Esophagus mucosa (tissue), 1 donor: ENCODE results near the gene RIPPLY2. TPM values are rescaled to one million over a fixed set of nuclear protein-coding genes. Genes with fewer than 3 reads are reported as not detected.
"Not testable (repeated sequence)": the region's sequence is repeated elsewhere in the genome, so short reads cannot be mapped to it uniquely, and the experiment has no call there.

Experiments used
- ATAC-seq: fragments of 200-7000 bp; cut with Tn5 transposase; one replicate; pipeline ENCODE4 v1.9.1; 2020
- total RNA-seq: library from RNA; stranded (reverse); gene quantifications from one replicate; pipeline ENCODE4 v1.2.4, GENCODE V29; 2023
- donor health status: DM: yes; HTN: yes; CAD: no.

RIPPLY2 gene, protein sequence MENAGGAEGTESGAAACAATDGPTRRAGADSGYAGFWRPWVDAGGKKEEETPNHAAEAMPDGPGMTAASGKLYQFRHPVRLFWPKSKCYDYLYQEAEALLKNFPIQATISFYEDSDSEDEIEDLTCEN
- not detected for total RNA-seq

DNA sequence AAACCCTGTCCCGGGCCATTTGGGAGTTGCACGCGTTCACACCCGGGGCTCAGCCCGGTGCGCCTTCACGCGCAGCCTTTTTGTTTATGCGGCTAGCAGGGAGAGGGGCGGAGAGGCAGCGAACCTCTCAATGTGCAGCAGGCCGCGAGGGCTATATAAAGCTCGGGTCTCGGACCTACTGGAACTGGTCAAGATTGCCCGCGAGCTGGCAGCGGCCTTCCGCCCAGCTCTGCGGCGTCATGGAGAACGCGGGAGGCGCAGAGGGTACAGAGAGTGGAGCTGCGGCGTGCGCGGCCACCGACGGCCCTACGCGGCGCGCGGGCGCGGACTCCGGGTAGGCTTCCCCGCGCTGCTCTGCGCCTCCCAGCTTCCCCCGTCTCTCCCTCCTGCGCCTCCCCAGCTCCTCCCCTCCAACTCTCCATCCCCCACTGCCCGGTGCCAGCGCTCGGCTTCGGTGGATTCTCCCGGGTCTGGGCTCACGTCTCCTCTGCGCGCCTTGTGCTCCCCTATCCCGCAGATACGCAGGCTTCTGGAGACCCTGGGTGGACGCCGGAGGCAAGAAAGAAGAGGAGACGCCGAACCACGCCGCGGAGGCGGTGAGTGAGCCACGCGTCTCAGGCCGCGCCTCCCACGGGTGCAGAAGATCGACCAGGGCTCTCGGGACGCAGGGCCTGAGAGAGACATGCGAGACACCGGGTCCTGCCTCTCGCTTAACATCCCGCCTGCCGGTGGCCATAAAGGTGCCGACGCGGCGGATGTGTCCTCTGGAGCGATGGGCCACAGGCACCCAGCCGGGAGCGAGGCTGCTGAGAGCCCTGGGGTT, at the start of gene RIPPLY2:
RIPPLY2 (plus strand) TSS at position 183 of the 823 bp plus-strand sequence; CDS start at position 240, 57 bp downstream.
- peak; percentile 52 for ATAC-seq

DNA sequence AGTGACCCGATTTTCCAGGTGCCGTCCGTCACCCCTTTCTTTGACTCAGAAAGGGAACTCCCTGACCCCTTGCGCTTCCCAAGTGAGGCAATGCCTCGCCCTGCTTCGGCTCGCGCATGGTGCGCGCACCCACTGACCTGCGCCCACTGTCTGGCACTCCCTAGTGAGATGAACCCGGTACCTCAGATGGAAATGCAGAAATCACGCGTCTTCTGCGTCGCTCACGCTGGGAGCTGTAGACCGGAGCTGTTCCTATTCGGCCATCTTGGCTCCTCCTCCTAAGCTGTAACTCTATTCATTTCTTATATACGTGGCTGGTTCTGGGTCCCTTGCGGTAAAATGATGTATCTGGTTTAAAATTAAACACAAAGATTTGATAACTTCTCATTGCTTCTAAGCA, 49.7 kb upstream of the RIPPLY2 start:
- not testable (repeated sequence) for ATAC-seq

DNA sequence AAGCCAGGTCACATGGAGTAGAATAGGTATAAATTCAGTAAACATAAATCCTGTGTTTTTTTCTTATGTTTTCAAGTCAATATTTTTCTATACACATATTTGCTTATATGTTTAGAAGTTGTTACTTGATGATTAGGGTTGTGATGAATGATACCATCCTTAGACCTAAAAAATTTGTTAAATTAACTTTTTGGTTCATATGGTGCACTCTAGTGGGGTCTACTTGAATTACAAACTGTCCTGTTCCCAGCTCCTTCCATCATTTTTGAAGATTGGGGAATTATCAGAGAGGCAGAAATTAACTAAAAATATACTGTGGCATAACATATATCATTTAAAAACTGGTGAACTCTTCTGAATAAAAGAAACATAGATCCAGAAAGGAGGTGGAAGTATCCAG, 48.3 kb upstream of the RIPPLY2 start:
- ATAC-seq: no peak

DNA sequence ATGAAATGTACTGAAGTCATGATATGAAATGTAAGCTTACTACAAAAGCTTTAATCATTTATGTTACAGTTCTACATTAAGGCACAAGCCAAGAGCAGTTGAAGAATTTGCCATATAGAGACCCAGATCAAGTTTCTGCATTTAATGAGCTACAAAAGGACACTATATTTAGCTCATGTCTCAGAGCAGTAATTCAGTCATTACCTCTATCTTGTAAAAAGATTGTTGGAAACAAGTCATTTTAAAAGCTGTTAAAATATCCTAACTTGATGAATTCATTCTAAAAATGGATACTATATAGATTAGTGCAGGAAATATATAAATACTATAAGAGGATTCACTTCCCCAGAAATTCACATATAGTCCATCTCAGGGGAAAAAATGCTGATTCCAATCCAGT, 45.2 kb upstream of the RIPPLY2 start:
- ATAC-seq: no peak

DNA sequence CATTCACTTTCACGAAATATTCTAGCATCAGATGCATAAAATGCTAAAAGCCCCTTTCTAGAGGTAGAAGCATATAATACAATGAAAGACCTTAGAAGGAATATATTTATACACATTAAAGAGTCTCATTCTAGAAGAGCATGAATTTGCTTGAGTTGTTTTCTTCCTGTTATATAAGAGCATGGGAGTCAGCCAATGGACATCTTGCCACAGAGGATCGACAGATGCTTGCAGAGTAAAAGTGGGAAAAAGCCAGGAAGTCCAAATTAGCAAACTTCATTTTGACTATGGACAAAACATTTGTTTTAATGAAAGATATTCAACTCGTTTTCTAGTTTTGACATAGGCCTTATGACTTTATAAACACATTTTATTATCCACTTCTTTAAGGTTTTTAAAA, 44.2 kb upstream of the RIPPLY2 start:
- no peak for ATAC-seq

DNA sequence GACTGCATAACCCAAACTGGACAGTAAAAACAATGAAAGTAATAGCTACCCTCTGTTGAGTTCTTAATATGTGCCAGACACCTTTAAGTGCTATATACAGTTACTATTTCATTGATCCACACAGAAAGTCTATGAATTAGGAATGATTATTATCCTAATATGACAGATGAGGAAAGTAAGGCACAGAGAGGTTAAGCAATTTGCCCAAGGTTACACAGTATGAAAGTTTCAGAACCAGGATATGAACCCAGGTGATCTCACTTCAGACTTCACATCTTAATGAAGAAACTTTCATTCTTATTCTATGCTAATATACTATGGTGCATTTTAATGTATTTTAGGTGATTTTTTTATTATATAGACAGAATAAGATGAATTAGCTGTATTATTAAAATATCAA, 40.6 kb upstream of the RIPPLY2 start:
- ATAC-seq: no peak

DNA sequence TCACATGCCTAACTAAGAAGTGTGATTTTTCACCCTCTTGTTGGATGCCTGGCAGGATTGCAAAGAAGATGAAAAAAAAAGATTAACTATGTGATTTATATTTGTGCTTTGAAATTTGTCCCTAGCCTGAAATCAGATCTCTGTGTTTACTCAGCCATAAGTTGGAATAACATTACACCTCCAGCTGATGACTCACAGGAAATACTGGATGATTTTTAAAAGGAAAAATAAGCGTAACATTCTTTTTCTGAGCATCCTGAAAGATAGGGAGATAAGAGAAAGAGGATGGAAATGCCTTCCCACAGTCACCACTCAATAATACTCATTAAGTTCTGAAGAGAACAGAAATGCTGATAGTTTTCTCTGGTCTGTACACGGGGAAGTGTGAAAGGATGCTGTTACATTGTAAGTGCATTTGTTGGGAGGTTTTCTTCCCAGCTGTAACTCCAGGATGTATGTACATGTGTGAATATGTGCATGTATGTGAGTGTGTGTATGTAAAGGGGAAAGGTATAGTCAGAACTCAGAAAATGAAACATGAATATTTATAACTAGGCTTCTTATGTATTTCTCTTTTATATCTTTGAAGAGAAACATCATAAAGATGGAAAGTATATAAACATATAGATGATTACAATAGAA, 37.4 kb upstream of the RIPPLY2 start:
- ATAC-seq: no peak

DNA sequence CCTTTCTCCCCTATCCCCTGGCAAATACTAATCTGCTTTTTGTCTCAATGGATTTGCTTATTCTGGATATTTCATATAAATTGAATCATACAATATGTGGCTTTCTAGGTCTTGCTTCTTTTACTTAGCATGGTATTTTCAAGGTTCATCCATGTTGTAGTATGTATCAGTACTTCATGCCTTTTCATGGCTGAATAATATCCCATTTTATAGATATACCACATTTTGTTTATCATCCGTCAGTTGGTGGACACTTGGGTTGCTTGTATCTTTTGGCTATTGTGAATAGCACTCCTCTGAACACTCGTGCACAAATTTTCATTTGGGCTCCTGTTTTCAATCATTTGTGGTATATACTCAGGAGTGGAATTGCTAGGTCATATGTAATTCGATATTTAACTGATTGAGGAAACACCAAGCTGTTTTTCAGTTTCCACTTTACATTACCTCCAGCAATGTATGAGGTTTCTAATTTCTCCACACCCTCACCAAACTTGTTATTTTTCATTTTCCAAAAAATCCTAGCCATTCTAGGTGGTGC, 30.5 kb upstream of the RIPPLY2 start:
- ATAC-seq: no peak

DNA sequence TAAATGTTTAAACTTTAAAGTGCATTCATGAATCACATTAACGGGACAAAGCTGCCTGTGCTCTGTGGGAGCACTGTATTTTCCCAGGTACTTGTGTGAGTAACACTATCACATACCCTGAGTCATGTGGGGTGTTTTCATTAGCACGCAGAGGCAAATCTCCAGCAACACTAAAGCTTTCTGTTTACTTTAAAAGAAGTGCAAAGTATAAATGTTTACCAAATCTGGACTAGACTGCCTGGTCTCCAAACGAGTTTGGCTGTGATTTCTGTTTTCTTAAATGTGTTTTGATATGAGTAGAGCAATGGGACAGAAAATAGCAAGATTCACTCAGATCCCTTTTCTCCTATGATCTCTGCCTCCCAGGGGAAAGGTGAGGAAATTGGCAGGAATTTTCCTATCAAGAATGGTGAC, 28.8 kb upstream of the RIPPLY2 start:
- peak; percentile 55 for ATAC-seq

DNA sequence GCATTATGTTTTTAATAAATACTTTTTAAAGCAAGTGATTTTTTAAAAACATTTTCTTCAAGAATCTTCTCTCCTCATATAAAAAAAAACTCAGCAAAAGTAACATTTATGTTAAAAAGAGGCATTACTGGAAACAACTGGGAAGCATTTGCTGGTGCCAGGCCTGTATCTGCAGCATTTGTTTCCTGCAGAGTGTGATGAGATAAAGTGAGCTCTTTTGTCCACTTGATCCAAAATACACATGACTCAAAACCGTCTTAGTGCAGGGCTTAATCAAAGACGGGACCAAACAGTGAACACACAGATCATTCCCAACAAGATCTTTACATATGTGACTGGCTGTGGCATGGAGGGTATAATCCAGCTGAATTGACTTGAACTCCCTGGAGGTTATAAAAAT, 28.3 kb upstream of the RIPPLY2 start:
- ATAC-seq: no peak

DNA sequence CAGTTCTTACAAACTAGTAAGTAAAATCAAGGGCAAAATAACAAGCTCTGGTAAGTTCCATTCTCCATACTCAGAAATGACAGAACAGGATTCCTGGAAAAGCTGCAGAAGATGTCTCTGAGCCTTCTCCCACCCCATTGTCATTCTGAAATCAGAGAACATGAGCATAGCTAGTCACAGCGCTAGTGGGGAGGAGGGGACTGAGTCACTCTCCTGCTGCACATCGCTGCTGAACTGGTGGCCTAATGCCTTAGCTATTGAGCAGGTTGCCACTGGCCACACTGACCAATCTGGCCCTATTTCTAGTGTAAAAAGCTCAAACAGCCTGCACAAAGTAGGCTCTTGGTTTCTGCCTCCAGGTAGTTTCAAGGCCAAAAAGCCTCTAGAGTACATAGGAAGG, 26.1 kb upstream of the RIPPLY2 start:
- no peak for ATAC-seq

DNA sequence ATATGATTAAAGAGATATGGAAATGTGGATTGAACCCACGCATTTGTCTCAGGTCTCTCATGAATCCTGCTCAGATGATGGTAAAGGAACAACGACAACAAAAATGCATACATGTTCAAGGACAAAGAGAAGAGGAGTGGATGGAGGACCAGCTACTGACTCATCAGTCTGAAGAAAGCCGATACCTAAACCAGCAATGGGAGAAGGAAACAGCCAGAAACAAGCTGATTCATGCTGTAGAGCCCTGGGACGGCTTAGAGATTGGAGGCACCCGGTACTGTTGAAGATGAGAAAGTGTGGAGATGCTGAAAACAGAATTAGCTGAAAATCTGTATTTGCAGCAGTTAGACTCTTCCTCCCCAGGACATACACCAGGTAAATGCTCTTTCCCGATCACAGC, 14.4 kb upstream of the RIPPLY2 start:
- ATAC-seq: no peak

DNA sequence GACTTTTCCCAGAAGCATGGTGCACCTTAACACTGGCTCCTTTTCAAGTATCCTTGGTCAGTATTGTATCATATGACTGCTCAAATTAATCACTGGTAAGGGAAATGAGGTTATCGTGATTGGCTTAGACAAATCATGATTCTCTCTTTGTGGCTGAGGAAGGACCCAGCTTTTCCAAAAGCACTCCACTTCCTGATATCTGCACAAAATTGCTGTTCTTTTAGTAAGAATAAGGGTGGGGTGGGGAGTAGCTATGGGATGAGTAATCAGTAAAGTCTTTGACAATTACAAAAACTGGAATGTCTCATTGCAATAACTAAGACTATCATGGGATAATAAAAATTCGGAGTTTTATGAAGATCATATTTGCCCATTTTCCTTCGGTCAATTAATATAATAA, 9.0 kb upstream of the RIPPLY2 start:
- ATAC-seq: no peak

DNA sequence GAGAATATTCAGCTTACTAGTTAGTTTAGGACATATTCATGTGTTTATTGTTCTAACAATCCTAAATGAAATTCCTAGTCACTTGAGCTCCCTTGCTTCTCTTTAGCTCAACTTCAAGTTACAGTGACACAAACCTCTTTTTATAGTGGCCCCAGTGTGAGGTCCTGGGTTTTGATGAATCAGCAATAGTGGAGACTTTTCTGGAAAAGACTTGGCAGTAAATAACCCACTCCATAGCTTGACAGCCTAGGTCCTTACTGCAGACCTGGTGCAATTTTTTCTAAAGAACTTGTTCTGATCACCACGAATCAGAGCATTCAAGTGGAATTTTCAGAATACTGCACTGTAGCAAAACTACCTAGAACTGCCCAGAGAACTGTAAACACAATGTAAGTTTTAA, 6.9 kb upstream of the RIPPLY2 start:
- no peak for ATAC-seq

DNA sequence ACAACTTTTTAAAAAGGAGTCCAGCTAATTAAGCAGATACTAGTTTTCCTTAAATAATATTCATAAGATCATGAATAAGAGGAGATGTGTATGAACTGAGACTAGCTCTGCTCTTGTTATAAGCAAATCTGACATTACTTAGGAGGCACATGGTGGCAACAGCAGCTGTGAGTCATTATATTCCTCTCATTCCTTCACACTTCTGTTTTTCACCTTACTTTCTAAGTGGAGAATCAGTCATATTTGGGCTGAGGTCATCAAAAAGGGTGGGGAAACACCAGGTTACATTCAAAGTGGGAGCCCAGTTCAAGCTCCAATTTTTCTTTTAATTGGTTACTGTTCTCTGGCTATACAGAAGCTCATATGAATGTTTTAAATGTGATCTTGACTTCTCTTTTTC, 6.0 kb upstream of the RIPPLY2 start:
- no peak for ATAC-seq

DNA sequence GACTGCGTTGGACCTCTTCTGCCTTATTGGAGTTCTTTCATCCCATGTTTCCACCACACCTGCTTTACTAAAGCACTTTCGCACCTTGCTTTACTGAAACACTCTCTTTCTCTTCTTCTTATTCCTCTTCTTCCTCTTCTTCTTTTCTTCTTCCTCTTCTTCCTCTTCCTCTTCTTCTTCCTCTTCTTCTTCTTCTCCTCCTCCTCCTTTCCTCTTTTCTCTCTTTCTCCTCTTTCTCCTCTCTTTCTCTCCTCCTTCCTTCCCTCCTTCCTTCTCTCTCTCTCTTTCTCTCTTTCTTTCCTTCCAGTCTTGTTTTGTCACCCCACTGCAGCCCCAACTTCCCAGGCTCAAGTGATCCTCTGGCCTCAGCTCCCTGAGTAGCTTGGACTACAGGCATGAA, 4.0 kb upstream of the RIPPLY2 start:
- no peak for ATAC-seq

DNA sequence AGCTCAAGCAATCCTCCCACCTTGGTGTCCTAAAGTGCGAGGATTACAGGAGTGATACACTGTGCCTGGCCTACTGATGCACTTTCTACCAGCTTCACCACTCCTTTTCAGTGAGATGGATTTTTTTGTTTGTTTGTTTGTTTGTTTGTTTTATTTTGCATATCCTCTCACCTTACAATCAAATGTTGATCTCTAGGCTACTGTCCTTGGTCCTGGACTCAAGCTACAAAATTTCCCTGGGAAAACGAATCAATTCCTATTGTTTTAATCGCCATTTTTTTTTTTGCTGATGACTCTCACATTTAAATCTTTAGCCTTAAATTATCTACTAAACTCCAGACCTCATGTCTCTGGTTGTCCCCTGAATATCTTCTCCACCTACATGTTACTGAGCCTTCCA, 3.5 kb upstream of the RIPPLY2 start:
- no peak for ATAC-seq

DNA sequence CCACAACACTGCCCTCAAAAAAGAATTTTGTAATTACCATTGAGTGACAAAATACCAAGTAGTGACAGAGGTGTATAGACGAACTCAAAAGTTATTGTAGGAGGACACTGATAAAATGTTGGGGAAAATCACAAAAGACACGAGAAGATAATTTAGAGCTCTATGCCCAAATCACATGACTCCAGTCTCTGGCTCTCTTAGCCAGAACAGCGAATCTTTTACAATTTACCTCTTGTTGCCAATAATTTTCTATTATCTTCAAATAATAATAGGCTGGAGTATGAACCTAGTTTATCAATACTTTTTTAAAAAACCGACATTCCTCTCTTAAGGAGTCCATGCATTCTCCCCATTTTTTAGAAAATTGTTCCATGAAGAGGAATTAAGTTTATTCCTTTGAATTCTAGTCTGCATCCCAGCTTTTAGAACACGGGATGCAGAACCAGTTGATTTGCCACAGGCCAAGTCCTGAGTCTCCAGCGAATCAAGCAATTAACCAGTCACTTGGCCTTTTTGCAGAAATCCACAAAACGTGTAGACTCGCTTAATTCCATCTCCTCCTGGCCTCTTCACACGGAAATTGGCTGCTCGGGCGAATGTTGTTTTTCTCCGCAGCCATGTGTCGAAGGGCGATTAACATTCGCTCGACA, 507 bp upstream of the RIPPLY2 start:
- no peak for ATAC-seq

DNA sequence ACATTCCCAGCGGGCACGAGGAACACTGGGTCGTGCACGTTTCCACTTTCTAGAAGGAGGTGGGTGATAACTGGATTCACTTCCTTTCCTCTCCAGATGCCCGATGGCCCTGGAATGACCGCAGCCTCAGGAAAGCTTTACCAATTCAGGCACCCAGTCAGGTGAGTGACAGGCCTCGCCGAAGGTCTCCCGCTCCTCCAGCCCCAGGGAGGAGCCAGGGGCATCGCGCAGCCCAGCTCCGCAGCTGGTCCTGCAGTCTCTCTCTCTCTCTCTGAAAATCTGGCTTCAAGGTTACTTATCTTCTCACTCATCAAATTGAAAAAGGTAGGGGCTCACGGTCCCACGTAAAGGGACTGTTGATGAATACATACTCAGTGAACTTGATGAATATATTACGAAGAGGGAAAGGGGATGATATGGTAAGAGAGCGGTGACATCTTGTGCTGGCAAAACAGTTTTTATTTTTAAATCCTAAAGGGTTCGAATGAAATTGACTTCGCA, 891 bp downstream of the RIPPLY2 start:
- ATAC-seq: no peak

DNA sequence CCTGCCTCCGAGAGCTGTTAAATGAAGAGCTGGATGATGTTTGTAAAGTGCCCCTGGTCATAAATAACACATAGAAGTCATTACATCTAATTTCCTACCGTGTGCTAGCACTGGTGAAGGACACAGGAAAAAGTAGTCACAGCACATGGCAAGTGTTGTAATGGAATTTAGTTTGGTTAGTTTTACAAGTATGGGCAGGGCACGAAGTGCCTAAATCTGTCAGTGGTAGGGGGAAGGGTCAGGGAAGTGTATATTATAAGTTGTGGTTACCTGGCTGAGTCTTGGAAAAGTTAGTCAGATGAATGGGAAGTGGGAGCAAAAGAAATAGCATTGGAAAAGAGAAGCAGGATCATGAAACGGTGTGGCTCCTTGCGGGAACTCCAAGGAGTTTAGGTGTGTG, 1.6 kb downstream of the RIPPLY2 start:
- ATAC-seq: no peak

DNA sequence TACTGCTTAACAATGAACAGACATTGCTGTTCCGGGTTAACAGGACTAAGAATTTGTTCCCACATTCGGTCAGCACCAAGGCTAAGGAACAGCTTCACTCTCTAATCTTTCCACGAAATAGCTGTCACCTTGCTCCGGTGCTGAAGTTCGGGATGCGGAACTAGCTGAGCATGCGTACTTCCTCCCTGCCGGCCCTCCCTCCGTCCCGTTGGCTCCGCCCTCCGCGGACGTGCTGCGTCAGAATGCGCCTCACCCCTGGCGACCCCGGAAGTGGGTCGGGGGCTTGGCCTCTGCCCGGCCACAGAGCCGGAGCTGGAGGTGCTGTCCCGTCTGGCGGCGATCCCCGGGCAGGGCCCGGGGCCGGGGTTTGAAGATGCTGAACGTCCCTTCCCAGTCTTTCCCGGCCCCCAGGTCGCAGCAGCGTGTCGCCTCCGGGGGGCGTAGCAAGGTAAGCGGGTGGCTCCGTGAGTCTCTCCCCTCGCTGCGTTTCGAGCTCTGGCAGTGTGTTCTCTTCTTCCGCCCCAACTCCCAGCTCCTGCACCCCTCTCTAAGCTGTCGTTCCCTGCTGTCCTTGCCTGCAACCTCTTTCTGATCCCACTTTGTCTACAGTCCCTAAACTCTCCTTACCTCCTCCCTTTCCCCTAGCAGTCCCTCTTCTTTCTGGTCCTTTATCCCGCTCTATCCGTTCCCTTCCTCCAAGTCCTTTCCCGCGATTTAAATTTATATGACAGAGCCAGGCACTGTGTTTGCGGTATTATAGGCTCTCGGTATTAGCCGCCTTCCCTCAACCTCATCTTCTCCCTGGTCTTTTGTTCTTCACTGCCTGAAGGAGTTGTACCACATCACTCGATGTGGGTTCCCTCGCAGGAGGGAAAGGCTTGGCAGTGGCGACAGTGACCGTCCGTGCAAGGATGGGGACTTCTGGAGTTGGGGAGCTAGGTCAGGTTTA, 6.5 kb downstream of the RIPPLY2 start, which contains the start of gene CYB5R4:
CYB5R4 (plus strand) TSS at position 280 of the 949 bp plus-strand sequence; CDS start at position 374, 94 bp downstream.
- ATAC-seq: peak; percentile 100

DNA sequence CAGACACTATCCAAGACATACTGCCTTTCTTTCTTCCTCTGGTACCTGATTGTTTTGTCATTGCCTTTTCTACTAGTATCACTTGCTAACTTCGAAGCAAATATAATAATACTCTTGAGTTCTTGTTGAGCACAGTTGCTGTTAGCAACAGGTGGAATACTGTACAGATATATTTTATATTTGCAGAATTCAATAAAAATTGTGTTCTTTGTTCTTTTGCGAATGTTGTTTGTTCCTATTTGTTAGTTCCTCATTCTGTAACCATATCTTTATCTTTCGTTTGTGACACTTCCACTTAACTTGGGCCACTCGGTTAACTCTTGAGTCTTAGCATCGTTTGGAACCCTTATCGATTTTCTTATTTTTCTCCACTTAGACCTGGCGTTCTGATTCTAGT, 7.2 kb downstream of the RIPPLY2 start:
- ATAC-seq: no peak
